Psoas muscle (tissue), 8 donors: ENCODE results near the gene ARHGEF7. TPM values are rescaled to one million over a fixed set of nuclear protein-coding genes. Genes with fewer than 3 reads are reported as not detected.

Experiments
- ATAC-seq, 4 donors: fragments of 200-7000 bp; cut with Tn5 transposase; one replicate each; pipeline ENCODE4 v1.9.1; 2020; ENCODE audit warnings: moderate library complexity in 3 of 4, mild to moderate bottlenecking in 2 of 4
- DNase-seq, 2 donors: peaks; one replicate each; pipeline ENCODE4 v3.0.0-alpha.2; 2020
- H3K27ac ChIP-seq: fragments of 200-600 bp; one replicate; pipeline ENCODE4 v1.8.0; 2022
- H3K27me3 ChIP-seq, 3 donors: fragments of 200-600 bp in 1 of 3; one replicate each; pipeline versions ENCODE4 v1.6.1 to v1.8.0; 2013 to 2022; ENCODE audit warnings: low read length in 2 of 3, mild to moderate bottlenecking in 2 of 3, moderate library complexity in 1 of 3; ENCODE audit not compliant: insufficient read depth in 3 of 3
- H3K36me3 ChIP-seq, 2 donors: fragments of 200-600 bp in 1 of 2; one replicate each; pipeline versions ENCODE4 v1.6.1 to v1.8.0; 2013 to 2022; ENCODE audit warnings: low read depth in 1 of 2, mild to moderate bottlenecking in 1 of 2, moderate library complexity in 1 of 2; ENCODE audit not compliant: insufficient read depth in 1 of 2
- H3K4me1 ChIP-seq: fragments of 200-600 bp; one replicate; pipeline ENCODE4 v1.8.0; 2022
- H3K4me3 ChIP-seq: fragments of 200-600 bp; one replicate; pipeline ENCODE4 v1.8.0; 2022; ENCODE audit warnings: mild to moderate bottlenecking
- H3K9me3 ChIP-seq: fragments of 200-600 bp; one replicate; pipeline ENCODE4 v1.8.0; 2022
- WGBS, 3 donors: extraction: QIAGEN DNeasy Blood & Tissue Kit; methylation state at CpG; one replicate each; pipeline versions ENCODE4 v1.1.6 to v1.1.7; 2013; 5-methylcytosine and 5-hydroxymethylcytosine counted together
- intact Hi-C, 2 donors: fragments of 100-400 bp; cut with DNase I; formaldehyde crosslinking; loops; one replicate each; pipeline versions ENCODE4 v1.11.0 to v1.14.2; 2022
- polyA plus RNA-seq, 3 donors: library from polyadenylated mRNA; stranded (reverse); fragments of 200-250 nt; gene quantifications; one replicate each; pipeline ENCODE4 v1.2.3, GENCODE V29; 2013
- total RNA-seq, 4 donors: library from RNA; stranded (reverse); fragmentation: NEBNext Ultra II Directional in 2 of 4; extraction: Animal tissue kit (Norgen Biotek cat#: 25700) in 2 of 4; gene quantifications; one replicate each; pipeline versions ENCODE4 v1.2.1 to v1.2.4, GENCODE V29; 2021 to 2023
- TF ChIP-seq, protein P1 (sequence below): fragments of 200-600 bp; IDR thresholded peaks from one replicate; pipeline ENCODE4 v1.8.0; 2022; ENCODE audit warnings: antibody characterized with exemption
- donor health status: healthy with polysubstance abuse.
- donor health status: DM: no; HTN: no; CAD: no; lungs with moderate emphysema.
- donor health status: Bipolar disorder and iron deficiency.
- donor health status: healthy.
- donor health status: DM: yes; HTN: yes; CAD: no.
- donor health status: DM: no; HTN: no; CAD: no.
- donor health status: DM: no; HTN: no; CAD: no.
- donor health status: DM: yes; HTN: yes; CAD: no.

The ARHGEF7 gene
- total and polyA plus RNA-seq, 7 donors, result 21.6 to 53.6 (median 46.8) TPM

DNA sequence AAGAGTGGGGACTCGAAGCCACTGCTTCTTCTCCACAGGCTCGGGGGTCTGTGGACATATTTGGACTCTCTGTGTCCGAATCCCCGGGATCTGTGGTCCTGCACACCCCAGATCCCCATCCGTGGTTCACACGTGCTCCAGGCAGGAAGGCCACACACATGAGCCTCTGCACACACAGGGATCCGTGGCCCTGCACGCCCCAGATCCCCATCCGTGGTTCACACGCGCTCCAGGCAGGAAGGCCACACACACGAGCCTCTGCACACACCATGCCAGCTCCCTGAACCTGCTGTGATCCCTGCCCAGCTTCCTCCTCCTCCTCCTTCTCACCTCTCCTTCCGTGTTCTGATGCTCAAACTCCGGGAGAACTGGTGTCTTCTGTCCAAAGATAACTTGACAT is 208.4 kb downstream of the ARHGEF7 start:
- ATAC-seq (no peak), DNase-seq (no peak)
- H3K36me3 ChIP-seq, result no peaks in the 10 kb centered on the region
- H3K27me3 ChIP-seq, result no peaks in the 10 kb centered on the region
- no peak overlapping the region for H3K27ac ChIP-seq
- no peak overlapping the region for H3K4me3 ChIP-seq
- WGBS, 3 donors, result 82 to 88% (median 86%) methylated on average over 14 of the region's 14 CpGs
- no peaks in the 10 kb centered on the region for H3K9me3 ChIP-seq
- intact Hi-C loops, result no loop called here
- H3K4me1 ChIP-seq, result no peaks in the 10 kb centered on the region
- TF ChIP-seq, protein P1, sequence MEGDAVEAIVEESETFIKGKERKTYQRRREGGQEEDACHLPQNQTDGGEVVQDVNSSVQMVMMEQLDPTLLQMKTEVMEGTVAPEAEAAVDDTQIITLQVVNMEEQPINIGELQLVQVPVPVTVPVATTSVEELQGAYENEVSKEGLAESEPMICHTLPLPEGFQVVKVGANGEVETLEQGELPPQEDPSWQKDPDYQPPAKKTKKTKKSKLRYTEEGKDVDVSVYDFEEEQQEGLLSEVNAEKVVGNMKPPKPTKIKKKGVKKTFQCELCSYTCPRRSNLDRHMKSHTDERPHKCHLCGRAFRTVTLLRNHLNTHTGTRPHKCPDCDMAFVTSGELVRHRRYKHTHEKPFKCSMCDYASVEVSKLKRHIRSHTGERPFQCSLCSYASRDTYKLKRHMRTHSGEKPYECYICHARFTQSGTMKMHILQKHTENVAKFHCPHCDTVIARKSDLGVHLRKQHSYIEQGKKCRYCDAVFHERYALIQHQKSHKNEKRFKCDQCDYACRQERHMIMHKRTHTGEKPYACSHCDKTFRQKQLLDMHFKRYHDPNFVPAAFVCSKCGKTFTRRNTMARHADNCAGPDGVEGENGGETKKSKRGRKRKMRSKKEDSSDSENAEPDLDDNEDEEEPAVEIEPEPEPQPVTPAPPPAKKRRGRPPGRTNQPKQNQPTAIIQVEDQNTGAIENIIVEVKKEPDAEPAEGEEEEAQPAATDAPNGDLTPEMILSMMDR, result no peak

DNA sequence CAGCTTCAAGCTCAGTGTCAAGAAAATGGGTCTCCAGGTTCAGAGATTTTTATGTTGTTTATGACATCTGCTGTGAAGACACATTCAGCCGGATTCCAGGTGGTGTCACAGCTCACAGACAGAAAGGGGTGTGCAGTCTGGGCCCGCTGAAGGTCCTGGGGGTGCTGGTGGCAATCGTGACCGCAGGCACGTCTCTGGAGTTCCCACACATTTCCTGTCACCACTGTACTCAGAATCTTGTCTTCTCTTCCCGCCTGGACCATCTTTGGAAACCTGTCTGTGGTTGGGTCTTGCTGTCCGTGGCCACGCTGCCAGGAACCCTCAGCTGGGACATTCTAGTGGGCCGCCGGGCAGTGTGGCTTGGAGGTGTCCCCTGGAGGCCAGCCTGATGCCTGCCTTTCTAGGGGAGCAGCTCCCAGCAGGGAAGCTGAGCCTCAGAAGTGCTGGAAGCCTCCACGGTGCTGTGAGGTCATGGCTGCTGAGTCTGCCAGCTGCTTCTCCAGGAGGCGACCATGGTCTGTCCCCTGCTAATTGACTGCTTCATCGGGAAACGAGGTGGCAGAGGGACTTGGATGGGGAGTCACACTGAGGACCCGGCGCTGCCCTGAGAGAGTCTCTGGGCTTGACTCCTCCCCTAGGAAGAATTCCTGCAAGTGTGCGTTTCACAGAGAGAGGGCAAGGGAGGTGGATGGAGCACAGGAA is 209.0 kb downstream of the ARHGEF7 start:
- Histone ChIP-seq H3K27ac (no peak overlapping the region), H3K4me1 (no peaks in the 10 kb centered on the region), H3K36me3 (no peaks in the 10 kb centered on the region), H3K27me3 (no peaks in the 10 kb centered on the region), H3K4me3 (no peak overlapping the region), H3K9me3 (no peaks in the 10 kb centered on the region)
- ATAC-seq, result no peak
- 60 to 71% (median 68%) methylated on average over 17 of the region's 17 CpGs for WGBS, 3 donors
- TF ChIP-seq, protein P1, result no peak
- intact Hi-C loops, result no loop called here
- DNase-seq, result no peak

DNA sequence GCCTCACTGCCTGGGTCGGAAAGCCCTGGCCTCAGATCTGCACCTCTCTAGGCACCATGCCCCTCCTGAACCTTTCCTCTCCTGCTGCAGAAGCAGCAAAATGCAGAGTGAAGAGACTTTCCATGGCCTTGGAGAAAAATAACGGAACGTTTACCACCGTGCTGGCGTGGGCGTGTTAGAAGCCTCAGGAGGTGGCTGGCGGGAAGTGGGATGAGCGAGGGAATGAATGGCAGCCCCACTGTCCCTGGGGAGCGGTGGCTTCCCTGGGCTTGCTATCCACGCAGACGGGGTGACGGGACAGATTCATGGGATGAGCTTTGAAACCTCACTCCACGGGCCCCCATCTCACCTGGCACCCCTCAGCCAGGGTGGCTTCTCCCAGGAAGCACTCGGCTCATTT is 209.6 kb downstream of the ARHGEF7 start:
- no peaks in the 10 kb centered on the region for H3K4me1 ChIP-seq
- WGBS, 3 donors, result 75 to 84% (median 81%) methylated on average over 14 of the region's 14 CpGs
- no peak overlapping the region for H3K4me3 ChIP-seq
- intact Hi-C loops, result no loop called here
- no peaks in the 10 kb centered on the region for H3K27me3 ChIP-seq
- H3K27ac ChIP-seq, result no peak overlapping the region
- no peaks in the 10 kb centered on the region for H3K9me3 ChIP-seq
- DNase-seq (no peak), ATAC-seq (no peak)
- TF ChIP-seq, protein P1, result no peak
- H3K36me3 ChIP-seq, result no peaks in the 10 kb centered on the region

DNA sequence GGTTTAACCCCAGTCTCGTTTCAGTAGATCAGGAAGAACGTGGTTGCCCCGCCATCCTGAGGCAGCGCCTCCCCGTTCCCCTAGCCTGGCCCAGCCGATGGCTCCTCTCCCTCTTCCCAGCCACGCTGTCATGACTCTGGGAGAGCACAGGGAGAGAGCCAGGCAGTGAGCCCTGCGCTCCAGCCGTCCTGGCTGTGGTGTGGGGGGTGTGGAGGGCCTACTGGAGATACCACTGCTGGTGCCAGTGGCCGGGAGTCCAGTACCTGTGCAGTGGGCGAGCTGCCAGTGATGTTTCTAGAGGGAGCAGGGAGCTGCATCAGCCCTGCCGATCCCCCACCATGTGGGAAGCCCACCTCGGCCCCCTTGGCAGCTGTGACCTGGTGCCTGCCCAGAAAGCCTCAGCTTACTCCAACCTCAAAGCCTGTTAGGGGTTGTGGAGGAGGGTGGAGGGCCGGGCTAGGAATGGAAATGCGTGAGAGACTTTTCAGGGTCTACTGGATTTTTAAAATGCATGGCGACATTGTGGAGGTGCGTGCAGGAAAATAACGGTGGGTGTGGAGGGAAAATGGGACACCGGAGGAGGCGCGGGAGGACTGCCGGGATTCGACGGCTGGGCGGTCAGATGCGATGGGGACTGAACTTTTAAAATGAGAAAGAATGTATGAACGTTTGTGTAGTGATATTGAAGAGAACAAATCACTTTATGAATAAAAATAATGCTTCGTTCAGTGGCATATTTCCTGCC is 210.2 kb downstream of the ARHGEF7 start:
- no peak for ATAC-seq
- WGBS, 3 donors, result 85 to 87% (median 86%) methylated on average over 27 to 28 of the region's 28 CpGs
- intact Hi-C loops, result no loop called here

More for the DNA sequence above, 210.2 kb downstream of the ARHGEF7 start:
- no peak overlapping the region for H3K27ac ChIP-seq
- H3K9me3 ChIP-seq, result no peaks in the 10 kb centered on the region
- H3K27me3 ChIP-seq, result no peaks in the 10 kb centered on the region
- TF ChIP-seq, protein P1, result no peak
- H3K36me3 ChIP-seq, result no peaks in the 10 kb centered on the region
- no peak for DNase-seq
- H3K4me1 ChIP-seq, result no peaks in the 10 kb centered on the region
- no peak overlapping the region for H3K4me3 ChIP-seq
